ENCODE results near the gene UBA5. TPM values are rescaled to one million over a fixed set of nuclear protein-coding genes. Genes with fewer than 3 reads are reported as not detected.

Gene UBA5
- polyA plus RNA-seq, 2 of the 4 experiments (the other 2 are of a cell fraction): 41.8 to 49.1 TPM

- ATAC-seq (no peak), DNase-seq (ENCODE audit: low read depth in 1 of 2, low spot score in 1 of 2) (no peak), FAIRE-seq (no peak)
- ChIA-PET CTCF (no interaction called here), POLR2A (no interaction called here)
- TF ChIP-seq FOXS1 (CRISPR knock-in tag; IDR thresholded peaks at IDR 0.05) (no peak), EHF (CRISPR knock-in tag; IDR thresholded peaks at IDR 0.05) (no peak), NFE2L2 (conservative IDR thresholded peaks at IDR 0.05; ENCODE audit: low read length) (no peak), NPAS2 (CRISPR knock-in tag; IDR thresholded peaks at IDR 0.05; ENCODE audit: borderline replicate concordance) (no peak), REST (IDR thresholded peaks at IDR 0.05) (no peak), JUN (IDR thresholded peaks at IDR 0.05) (no peak), ZNF302 (CRISPR knock-in tag; IDR thresholded peaks at IDR 0.05) (no peak), GATA3 (IDR thresholded peaks at IDR 0.05; ENCODE audit: borderline replicate concordance) (no peak), FOSL2 (IDR thresholded peaks at IDR 0.05) (no peak), FOSL2 (CRISPR knock-in tag; IDR thresholded peaks at IDR 0.05) (no peak), CBX2 (IDR thresholded peaks at IDR 0.05; ENCODE audit: borderline replicate concordance, low read depth) (no peak), ZSCAN20 (CRISPR knock-in tag; IDR thresholded peaks at IDR 0.05) (no peak), SREBF2 (IDR thresholded peaks at IDR 0.05) (no peak), POLR2A (IDR thresholded peaks at IDR 0.05; ENCODE audit: low read length) (no peak), TFCP2L1 (CRISPR knock-in tag; IDR thresholded peaks at IDR 0.05) (no peak)
- TF ChIP-seq, protein P1, sequence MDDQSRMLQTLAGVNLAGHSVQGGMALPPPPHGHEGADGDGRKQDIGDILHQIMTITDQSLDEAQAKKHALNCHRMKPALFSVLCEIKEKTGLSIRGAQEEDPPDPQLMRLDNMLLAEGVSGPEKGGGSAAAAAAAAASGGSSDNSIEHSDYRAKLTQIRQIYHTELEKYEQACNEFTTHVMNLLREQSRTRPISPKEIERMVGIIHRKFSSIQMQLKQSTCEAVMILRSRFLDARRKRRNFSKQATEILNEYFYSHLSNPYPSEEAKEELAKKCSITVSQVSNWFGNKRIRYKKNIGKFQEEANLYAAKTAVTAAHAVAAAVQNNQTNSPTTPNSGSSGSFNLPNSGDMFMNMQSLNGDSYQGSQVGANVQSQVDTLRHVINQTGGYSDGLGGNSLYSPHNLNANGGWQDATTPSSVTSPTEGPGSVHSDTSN (IDR thresholded peaks at IDR 0.05): no peak
- TF ChIP-seq, protein P2, sequence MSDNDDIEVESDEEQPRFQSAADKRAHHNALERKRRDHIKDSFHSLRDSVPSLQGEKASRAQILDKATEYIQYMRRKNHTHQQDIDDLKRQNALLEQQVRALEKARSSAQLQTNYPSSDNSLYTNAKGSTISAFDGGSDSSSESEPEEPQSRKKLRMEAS (IDR thresholded peaks at IDR 0.05): no peak
- TF ChIP-seq, protein P3, sequence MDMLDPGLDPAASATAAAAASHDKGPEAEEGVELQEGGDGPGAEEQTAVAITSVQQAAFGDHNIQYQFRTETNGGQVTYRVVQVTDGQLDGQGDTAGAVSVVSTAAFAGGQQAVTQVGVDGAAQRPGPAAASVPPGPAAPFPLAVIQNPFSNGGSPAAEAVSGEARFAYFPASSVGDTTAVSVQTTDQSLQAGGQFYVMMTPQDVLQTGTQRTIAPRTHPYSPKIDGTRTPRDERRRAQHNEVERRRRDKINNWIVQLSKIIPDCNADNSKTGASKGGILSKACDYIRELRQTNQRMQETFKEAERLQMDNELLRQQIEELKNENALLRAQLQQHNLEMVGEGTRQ (IDR thresholded peaks at IDR 0.05): no peak
- TF ChIP-seq, protein P4, sequence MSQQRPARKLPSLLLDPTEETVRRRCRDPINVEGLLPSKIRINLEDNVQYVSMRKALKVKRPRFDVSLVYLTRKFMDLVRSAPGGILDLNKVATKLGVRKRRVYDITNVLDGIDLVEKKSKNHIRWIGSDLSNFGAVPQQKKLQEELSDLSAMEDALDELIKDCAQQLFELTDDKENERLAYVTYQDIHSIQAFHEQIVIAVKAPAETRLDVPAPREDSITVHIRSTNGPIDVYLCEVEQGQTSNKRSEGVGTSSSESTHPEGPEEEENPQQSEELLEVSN (IDR thresholded peaks at IDR 0.05; ENCODE audit: borderline replicate concordance, low read depth): no peak
- TF ChIP-seq, protein P5, sequence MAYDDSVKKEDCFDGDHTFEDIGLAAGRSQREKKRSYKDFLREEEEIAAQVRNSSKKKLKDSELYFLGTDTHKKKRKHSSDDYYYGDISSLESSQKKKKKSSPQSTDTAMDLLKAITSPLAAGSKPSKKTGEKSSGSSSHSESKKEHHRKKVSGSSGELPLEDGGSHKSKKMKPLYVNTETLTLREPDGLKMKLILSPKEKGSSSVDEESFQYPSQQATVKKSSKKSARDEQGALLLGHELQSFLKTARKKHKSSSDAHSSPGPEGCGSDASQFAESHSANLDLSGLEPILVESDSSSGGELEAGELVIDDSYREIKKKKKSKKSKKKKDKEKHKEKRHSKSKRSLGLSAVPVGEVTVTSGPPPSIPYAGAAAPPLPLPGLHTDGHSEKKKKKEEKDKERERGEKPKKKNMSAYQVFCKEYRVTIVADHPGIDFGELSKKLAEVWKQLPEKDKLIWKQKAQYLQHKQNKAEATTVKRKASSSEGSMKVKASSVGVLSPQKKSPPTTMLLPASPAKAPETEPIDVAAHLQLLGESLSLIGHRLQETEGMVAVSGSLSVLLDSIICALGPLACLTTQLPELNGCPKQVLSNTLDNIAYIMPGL (CRISPR knock-in tag; IDR thresholded peaks at IDR 0.05; ENCODE audit: borderline replicate concordance): no peak
- no peak overlapping the region for H3K27ac ChIP-seq
- no peak overlapping the region for H3K4me2 ChIP-seq
- H3K4me1 ChIP-seq: no peaks in the 10 kb centered on the region
- no peaks in the 10 kb centered on the region for H3K9me3 ChIP-seq
- WGBS (ENCODE audit: missing lambda C conversion rate): 96% methylated on average over 6 of the region's 6 CpGs
- H3K4me3 ChIP-seq: no peak overlapping the region
Measured at GRCh38 chr3:132710311-132710710, 50.2 kb downstream of the UBA5 start.
